CD14-positive monocyte (primary cell): ENCODE data around the gene MCF2L. TPM values are rescaled to one million over a fixed set of nuclear protein-coding genes. Genes with fewer than 3 reads are reported as not detected.

Source experiments
- DNase-seq, 3 donors: peaks; one replicate each; pipeline ENCODE4 v3.0.0-alpha.2; 2011 to 2022
- H2AFZ ChIP-seq: 2 replicates; pipeline ENCODE4 v1.6.0; 2012; ENCODE audit warnings: mild to moderate bottlenecking, low read depth, low read length, inconsistent platforms; ENCODE audit not compliant: insufficient read depth, poor library complexity, severe bottlenecking
- H3K27ac ChIP-seq, 2 donors: 1 replicate in 1 of 2; 2 replicates in 1 of 2; pipeline ENCODE4 v1.5.1; 2012 to 2013; ENCODE audit warnings: low read length in 2 of 2, control low read depth in 1 of 2, inconsistent platforms in 1 of 2, low read depth in 1 of 2, mild to moderate bottlenecking in 1 of 2
- H3K27me3 ChIP-seq, 2 donors: one replicate each; pipeline versions ENCODE4 v1.6.0 to v1.6.1; 2011 to 2013; ENCODE audit warnings: low read length in 2 of 2; ENCODE audit not compliant: control insufficient read depth in 2 of 2, insufficient read depth in 2 of 2
- H3K36me3 ChIP-seq, 2 donors: replicated peaks in 1 of 2; 1 replicate in 1 of 2; 2 replicates in 1 of 2; pipeline versions ENCODE4 v1.5.1 to v1.6.1; 2012 to 2013; ENCODE audit warnings: low read length in 2 of 2, control low read depth in 1 of 2, inconsistent platforms in 1 of 2, mild to moderate bottlenecking in 1 of 2; ENCODE audit not compliant: insufficient read depth in 2 of 2, control insufficient read depth in 1 of 2
- H3K4me1 ChIP-seq, 2 donors: 1 replicate in 1 of 2; 2 replicates in 1 of 2; pipeline versions ENCODE4 v1.5.1 to v1.6.1; 2012 to 2013; ENCODE audit warnings: low read length in 2 of 2, control low read depth in 1 of 2, inconsistent platforms in 1 of 2, mild to moderate bottlenecking in 1 of 2, moderate library complexity in 1 of 2; ENCODE audit not compliant: insufficient read depth in 2 of 2, control insufficient read depth in 1 of 2
- H3K4me2 ChIP-seq: replicated peaks from 2 replicates; pipeline ENCODE3; 2012; ENCODE audit warnings: low read length, moderate library complexity, mild to moderate bottlenecking; ENCODE audit not compliant: poor library complexity, severe bottlenecking; ENCODE audit errors: extremely low read depth
- H3K4me3 ChIP-seq, 3 experiments: fragments of 200-600 bp in 1 of 3; sonication (generic) in 1 of 3; replicated peaks in 1 of 3; 1 replicate in 2 of 3; 2 replicates in 1 of 3; pipeline ENCODE4 v1.5.1; 2011 to 2013; ENCODE audit warnings: low read length in 3 of 3, mild to moderate bottlenecking in 3 of 3, control low read depth in 2 of 3, low read depth in 2 of 3, inconsistent platforms in 1 of 3, moderate library complexity in 1 of 3
- H3K79me2 ChIP-seq: 2 replicates; pipeline ENCODE4 v1.6.0; 2012; ENCODE audit warnings: mild to moderate bottlenecking, control low read depth, inconsistent platforms, low read length, moderate library complexity; ENCODE audit not compliant: insufficient read depth
- H3K9ac ChIP-seq: 2 replicates; pipeline ENCODE4 v1.6.0; 2017; ENCODE audit warnings: low read length, mild to moderate bottlenecking; ENCODE audit not compliant: insufficient read depth, poor library complexity, severe bottlenecking
- H3K9me3 ChIP-seq, 2 donors: replicated peaks in 1 of 2; 1 replicate in 1 of 2; 2 replicates in 1 of 2; pipeline versions ENCODE4 v1.5.1 to v1.6.1; 2012 to 2013; ENCODE audit warnings: low read length in 2 of 2, control low read depth in 1 of 2; ENCODE audit not compliant: control insufficient read depth in 1 of 2, insufficient read depth in 1 of 2
- H4K20me1 ChIP-seq: 2 replicates; pipeline ENCODE4 v1.6.0; 2012; ENCODE audit warnings: mild to moderate bottlenecking, low read length, control low read depth, moderate library complexity; ENCODE audit not compliant: insufficient read depth
- H3K27ac Mint-ChIP-seq, 7 donors: one replicate each; pipeline ENCODE4 v1.8.0; 2020; ENCODE audit warnings: mild to moderate bottlenecking in 7 of 7, mixed read lengths in 7 of 7, moderate library complexity in 6 of 7, inconsistent platforms in 2 of 7
- H3K27me3 Mint-ChIP-seq, 3 donors: one replicate each; pipeline ENCODE4 v1.8.0; 2021 to 2022; ENCODE audit warnings: low read depth in 3 of 3, mild to moderate bottlenecking in 3 of 3, mixed read lengths in 3 of 3, moderate library complexity in 3 of 3, inconsistent platforms in 1 of 3
- H3K36me3 Mint-ChIP-seq, 2 donors: one replicate each; pipeline ENCODE4 v1.8.0; 2020; ENCODE audit warnings: mixed read lengths in 2 of 2, inconsistent platforms in 1 of 2, mild to moderate bottlenecking in 1 of 2
- H3K4me1 Mint-ChIP-seq: one replicate; pipeline ENCODE4 v1.8.0; 2020; ENCODE audit warnings: mild to moderate bottlenecking, mixed read lengths
- H3K4me3 Mint-ChIP-seq, 2 donors: one replicate each; pipeline ENCODE4 v1.8.0; 2020; ENCODE audit warnings: mild to moderate bottlenecking in 2 of 2, mixed read lengths in 2 of 2, moderate library complexity in 1 of 2
- H3K9me3 Mint-ChIP-seq, 7 donors: one replicate each; pipeline ENCODE4 v1.8.0; 2020 to 2022; ENCODE audit warnings: mixed read lengths in 7 of 7, mild to moderate bottlenecking in 6 of 7, moderate library complexity in 6 of 7, inconsistent platforms in 2 of 7
- CTCF ChIP-seq: fragments of 200-600 bp; IDR thresholded peaks from one replicate; pipeline ENCODE4 v1.8.0; 2022; ENCODE audit warnings: antibody characterized with exemption, mild to moderate bottlenecking
- WGBS: methylation state at CpG from one replicate; pipeline ENCODE4 v1.1.5; 2013; ENCODE audit warnings: missing lambda C conversion rate; ENCODE audit not compliant: insufficient coverage; 5-methylcytosine and 5-hydroxymethylcytosine counted together
- intact Hi-C, 2 donors: fragments of 100-400 bp; cut with micrococcal nuclease; formaldehyde crosslinking; loops; one replicate each; pipeline versions ENCODE4 v1.15.0 to v1.15.1; 2023
- polyA plus RNA-seq, 3 donors: library from polyadenylated mRNA; depleted of rRNA in 1 of 3; unstranded in 2 of 3; stranded (reverse) in 1 of 3; fragments of 300-500 nt in 2 of 3; fragments of >200 nt in 1 of 3; fragmentation: Illumina TruSeq in 2 of 3; gene quantifications; 1 replicate in 2 of 3; 2 replicates in 1 of 3; pipeline ENCODE4 v1.2.3, GENCODE V29; 2012 to 2021

The MCF2L gene
- polyA plus RNA-seq, 3 donors: not detected

DNA sequence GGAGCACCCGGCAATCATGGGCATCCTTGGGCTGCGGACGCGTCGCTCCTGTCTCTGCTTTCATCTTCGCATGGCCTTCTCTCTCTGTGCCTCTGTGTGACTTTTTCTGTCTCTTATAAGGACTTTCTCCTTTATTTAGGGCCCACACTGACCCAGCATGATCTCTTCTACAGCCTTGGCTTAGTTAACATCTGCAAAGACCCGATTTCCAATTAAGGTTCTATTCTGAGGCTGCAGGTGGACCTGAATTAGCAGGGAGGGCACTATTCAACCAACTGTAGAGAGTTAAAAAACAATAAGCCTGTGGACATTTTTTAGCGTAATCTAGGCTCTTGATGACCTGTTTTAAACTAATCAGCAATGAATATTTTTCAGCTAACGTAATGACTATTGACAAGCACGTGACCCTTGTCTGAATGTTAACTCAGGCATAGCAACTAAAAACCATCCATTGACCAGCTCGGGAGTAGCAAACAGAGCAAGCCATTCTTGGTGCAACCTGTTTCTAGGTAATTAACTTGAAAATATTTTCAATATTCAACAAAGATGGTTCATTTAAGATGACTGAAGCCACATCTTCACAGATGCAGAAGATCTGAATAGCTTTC is 168.8 kb downstream of the MCF2L start:
- peaks cover 0 to 13% of the 10 kb centered on the region in 2 donors for H3K27me3 ChIP-seq
- Mint-ChIP-seq H3K9me3 (peaks cover 0 to 6% (median 4%) of the 10 kb centered on the region in 7 donors), H3K36me3 (no peaks in the 10 kb centered on the region), H3K27ac (no peak overlapping the region), H3K4me1 (peaks cover 2% of the 10 kb centered on the region), H3K4me3 (no peak overlapping the region), H3K27me3 (peaks cover 5 to 22% (median 13%) of the 10 kb centered on the region in 3 donors)
- H3K9me3 ChIP-seq: no peaks in the 10 kb centered on the region
- 95% methylated on average over 9 of the region's 11 CpGs for WGBS
- no peak overlapping the region for H3K27ac ChIP-seq
- H3K9ac ChIP-seq: no peak overlapping the region
- intact Hi-C loops: no loop called here
- H3K4me2 ChIP-seq: no peak overlapping the region
- H3K4me3 ChIP-seq: no peak overlapping the region
- no peaks in the 10 kb centered on the region for H3K4me1 ChIP-seq
- no peaks in the 10 kb centered on the region for H4K20me1 ChIP-seq
- H2AFZ ChIP-seq: no peak overlapping the region
- no peak for TF ChIP-seq CTCF
- no peaks in the 10 kb centered on the region for H3K79me2 ChIP-seq
- no peaks in the 10 kb centered on the region for H3K36me3 ChIP-seq
- no peak for DNase-seq

GRCh38 chr13:113138792-113139551 is 170.0 kb downstream of the MCF2L start:
- H3K4me1 Mint-ChIP-seq: peaks cover 2% of the 10 kb centered on the region
- WGBS: 77% methylated on average over 11 of the region's 16 CpGs
- H3K4me3 ChIP-seq: no peak overlapping the region
- no peak overlapping the region for H3K4me2 ChIP-seq
- H4K20me1 ChIP-seq: no peaks in the 10 kb centered on the region
- no peak for TF ChIP-seq CTCF
- no peaks in the 10 kb centered on the region for H3K36me3 ChIP-seq
- intact Hi-C loops: no loop called here
- no peak overlapping the region for H3K27ac ChIP-seq
- no peaks in the 10 kb centered on the region for H3K79me2 ChIP-seq
- peak overlapping the region in 1 of 7 donors; percentile 13 for H3K27ac Mint-ChIP-seq
- H3K27me3 ChIP-seq: peaks cover 0 to 5% of the 10 kb centered on the region in 2 donors
- no peak overlapping the region for H3K9ac ChIP-seq
- peaks cover 3 to 12% (median 5%) of the 10 kb centered on the region in 3 donors for H3K27me3 Mint-ChIP-seq
- no peaks in the 10 kb centered on the region for H3K9me3 ChIP-seq
- DNase-seq: peak in 1 of 3 donors; percentile 32
- no peak overlapping the region for H2AFZ ChIP-seq
- H3K36me3 Mint-ChIP-seq: no peaks in the 10 kb centered on the region
- no peaks in the 10 kb centered on the region for H3K4me1 ChIP-seq
- H3K9me3 Mint-ChIP-seq: peaks cover 0 to 6% (median 4%) of the 10 kb centered on the region in 7 donors
- no peak overlapping the region for H3K4me3 Mint-ChIP-seq
